Measurements from ENCODE around the gene CELF5.

DNA sequence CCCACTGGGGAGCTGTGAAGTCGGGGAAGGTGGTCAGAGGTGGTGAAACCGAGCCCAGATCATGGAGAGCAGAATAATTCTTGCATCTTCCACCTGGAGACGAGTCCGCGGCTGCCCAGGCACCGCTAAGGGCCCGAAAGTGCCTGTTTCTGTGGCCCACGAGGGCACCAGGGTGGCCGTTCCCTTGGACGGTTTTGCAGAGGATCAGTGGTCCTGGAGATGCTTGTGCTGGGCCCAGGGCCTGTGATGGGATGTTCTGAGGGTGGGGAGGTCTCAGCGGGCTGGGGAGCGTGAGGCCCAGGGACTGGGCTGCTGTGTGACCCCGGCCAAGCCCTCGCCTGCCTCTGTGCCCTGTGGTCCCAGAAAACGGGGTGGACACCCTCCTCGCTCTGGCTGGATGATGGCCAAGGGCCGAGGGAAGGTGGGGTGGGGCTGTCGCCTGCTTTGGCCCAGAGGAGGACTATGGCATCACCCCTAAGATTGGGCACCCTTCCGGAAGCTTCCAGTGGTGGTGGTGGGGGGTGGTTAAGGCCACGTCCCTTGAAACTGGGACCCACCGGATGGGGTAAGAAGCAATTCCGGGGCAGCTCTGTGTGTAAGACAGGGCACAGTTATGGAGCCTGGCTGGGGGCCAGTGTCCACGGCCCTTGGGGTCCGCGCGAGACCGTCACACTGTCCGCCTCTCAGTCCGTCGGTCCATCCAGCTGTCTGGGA lies 90.7 kb downstream of the CELF5 start:
- no peak for TF ChIP-seq POLR2AphosphoS5 (IDR thresholded peaks at IDR 0.05)
- TF ChIP-seq, protein P1, sequence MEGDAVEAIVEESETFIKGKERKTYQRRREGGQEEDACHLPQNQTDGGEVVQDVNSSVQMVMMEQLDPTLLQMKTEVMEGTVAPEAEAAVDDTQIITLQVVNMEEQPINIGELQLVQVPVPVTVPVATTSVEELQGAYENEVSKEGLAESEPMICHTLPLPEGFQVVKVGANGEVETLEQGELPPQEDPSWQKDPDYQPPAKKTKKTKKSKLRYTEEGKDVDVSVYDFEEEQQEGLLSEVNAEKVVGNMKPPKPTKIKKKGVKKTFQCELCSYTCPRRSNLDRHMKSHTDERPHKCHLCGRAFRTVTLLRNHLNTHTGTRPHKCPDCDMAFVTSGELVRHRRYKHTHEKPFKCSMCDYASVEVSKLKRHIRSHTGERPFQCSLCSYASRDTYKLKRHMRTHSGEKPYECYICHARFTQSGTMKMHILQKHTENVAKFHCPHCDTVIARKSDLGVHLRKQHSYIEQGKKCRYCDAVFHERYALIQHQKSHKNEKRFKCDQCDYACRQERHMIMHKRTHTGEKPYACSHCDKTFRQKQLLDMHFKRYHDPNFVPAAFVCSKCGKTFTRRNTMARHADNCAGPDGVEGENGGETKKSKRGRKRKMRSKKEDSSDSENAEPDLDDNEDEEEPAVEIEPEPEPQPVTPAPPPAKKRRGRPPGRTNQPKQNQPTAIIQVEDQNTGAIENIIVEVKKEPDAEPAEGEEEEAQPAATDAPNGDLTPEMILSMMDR (IDR thresholded peaks at IDR 0.05), result no peak
- no peak for TF ChIP-seq EP300 (IDR thresholded peaks at IDR 0.05)

All from sigmoid colon (tissue), 4 donors.